Measurements from ENCODE around the gene RSKR. TPM values are rescaled to one million over a fixed set of nuclear protein-coding genes. Genes with fewer than 3 reads are reported as not detected.
A peak's percentile ranks its signal among the peaks of the same experiment; 100 is the strongest.

The RSKR gene
- total RNA-seq, 1 experiment from 2014 or later = 21.7 TPM

- H4K20me1 ChIP-seq (ENCODE audit: insufficient read depth) = no peaks in the 10 kb centered on the region; the same call in 1 of the 2 replicates
- intact Hi-C loops (cut with micrococcal nuclease; ENCODE audit: unreplicated experiment) = no loop called here
- BruUV-seq (replicated peaks) = no TSS peak
Observed at GRCh38 chr17:28579526-28579925, 34.5 kb downstream of the RSKR start.

GRCh38 chr17:28578246-28579195, 35.5 kb downstream of the RSKR start:
- no peaks in the 10 kb centered on the region for H3K79me2 ChIP-seq (ENCODE audit: low read depth)
- ChIA-PET CTCF (interaction anchor here (0.5 kb wide), 1 partner anchor 66 kb away, joined by 5 read pairs; the partner anchor contains the start of gene BLTP2), POLR2A (ENCODE audit: unreplicated experiment) (interaction anchor here (0.9 kb wide), 1 partner anchor 165 kb away, joined by 4 read pairs; no protein-coding TSS in a partner anchor)
- DNase-seq = no peak
- H3K36me3 ChIP-seq (ENCODE audit: low read depth) = 0 out of 2 replicates have a peak, but pooled peaks cover 10% of the 10 kb centered on the region
- no peaks in the 10 kb centered on the region for H3K9me3 ChIP-seq (ENCODE audit: insufficient read depth, low read depth)
- peaks cover 3% of the 10 kb centered on the region; the same call in 1 of the 2 replicates for H3K4me1 ChIP-seq (replicated peaks; ENCODE audit: insufficient read depth)
- H4K20me1 ChIP-seq (ENCODE audit: insufficient read depth) = no peaks in the 10 kb centered on the region; the same call in 1 of the 2 replicates
- H3F3A ChIP-seq (ENCODE audit: insufficient read depth, low read depth) = peaks cover 15% of the 10 kb centered on the region; the same call in 1 of the 2 replicates
- intact Hi-C loops (cut with micrococcal nuclease; ENCODE audit: unreplicated experiment) = no loop called here
- H2AFZ ChIP-seq = no peak overlapping the region
- H3K27me3 ChIP-seq (ENCODE audit: insufficient read depth, low read depth) = no peaks in the 10 kb centered on the region
- no peak overlapping the region for H3K4me3 ChIP-seq
- no TSS peak for BruUV-seq (replicated peaks)
- no peak overlapping the region for H3K4me2 ChIP-seq
- H3K9me2 ChIP-seq (ENCODE audit: insufficient read depth) = no peaks in the 10 kb centered on the region
- TF ChIP-seq CTCF (conservative IDR thresholded peaks at IDR 0.05) (no peak), EZH2 (IDR thresholded peaks at IDR 0.05; ENCODE audit: low read depth) (no peak)
- no peak overlapping the region for H3K27ac ChIP-seq

More at GRCh38 chr17:28579526-28579925, 34.5 kb downstream of the RSKR start:
- DNase-seq = no peak
- Histone ChIP-seq H3K4me2 (no peak overlapping the region), H3K9me2 (ENCODE audit: insufficient read depth) (no peaks in the 10 kb centered on the region), H3K4me1 (replicated peaks; ENCODE audit: insufficient read depth) (peaks cover 3% of the 10 kb centered on the region; the same call in 1 of the 2 replicates), H3F3A (ENCODE audit: insufficient read depth, low read depth) (peaks cover 15% of the 10 kb centered on the region; the same call in 1 of the 2 replicates), H3K27ac (no peak overlapping the region), H3K27me3 (ENCODE audit: insufficient read depth, low read depth) (no peaks in the 10 kb centered on the region), H2AFZ (no peak overlapping the region), H3K79me2 (ENCODE audit: low read depth) (no peaks in the 10 kb centered on the region), H3K9me3 (ENCODE audit: insufficient read depth, low read depth) (no peaks in the 10 kb centered on the region), H3K4me3 (no peak overlapping the region), H3K36me3 (ENCODE audit: low read depth) (0 out of 2 replicates have a peak, but pooled peaks cover 10% of the 10 kb centered on the region)
- ChIA-PET POLR2A (ENCODE audit: unreplicated experiment) (no interaction called here), CTCF (no interaction called here)
- TF ChIP-seq EZH2 (IDR thresholded peaks at IDR 0.05; ENCODE audit: low read depth) (no peak), CTCF (conservative IDR thresholded peaks at IDR 0.05) (no peak)

- Histone ChIP-seq H3F3A (ENCODE audit: insufficient read depth, low read depth) (peaks cover 15% of the 10 kb centered on the region; the same call in 1 of the 2 replicates), H2AFZ (no peak overlapping the region), H3K4me2 (peak overlapping the region; percentile 52; the same call in 1 of the 2 replicates), H3K4me3 (no peak overlapping the region), H3K9me3 (ENCODE audit: insufficient read depth, low read depth) (no peaks in the 10 kb centered on the region), H3K36me3 (ENCODE audit: low read depth) (0 out of 2 replicates have a peak, but pooled peaks cover 7% of the 10 kb centered on the region), H3K4me1 (replicated peaks; ENCODE audit: insufficient read depth) (peaks cover 4% of the 10 kb centered on the region; the same call in 1 of the 2 replicates), H3K27ac (no peak overlapping the region), H3K9me2 (ENCODE audit: insufficient read depth) (no peaks in the 10 kb centered on the region), H3K27me3 (ENCODE audit: insufficient read depth, low read depth) (no peaks in the 10 kb centered on the region), H3K79me2 (ENCODE audit: low read depth) (no peaks in the 10 kb centered on the region), H4K20me1 (ENCODE audit: insufficient read depth) (no peaks in the 10 kb centered on the region; the same call in 1 of the 2 replicates)
- intact Hi-C loops (cut with micrococcal nuclease; ENCODE audit: unreplicated experiment) = no loop called here
- no peak for DNase-seq
- no TSS peak for BruUV-seq (replicated peaks)
- POLR2A ChIA-PET (ENCODE audit: unreplicated experiment) = interaction anchor here (0.7 to 1.0 kb wide), 2 partner anchors 22 to 241 kb away, joined by 3 to 5 read pairs; no protein-coding TSS in a partner anchor
- TF ChIP-seq CTCF (conservative IDR thresholded peaks at IDR 0.05) = no peak
- TF ChIP-seq EZH2 (IDR thresholded peaks at IDR 0.05; ENCODE audit: low read depth) = no peak
- CTCF ChIA-PET = interaction anchor here (0.5 kb wide), 1 partner anchor 715 kb away, joined by 6 read pairs; no protein-coding TSS in a partner anchor
Observed at GRCh38 chr17:28577466-28577824, 36.5 kb downstream of the RSKR start.

Data from PC-9 (cell line).